DOHH2 (cell line): Measurements from ENCODE around the gene PADI4.

Experiments used
- EZH2phosphoT487 ChIP-seq: fragments of 200-600 bp; sonication (generic); IDR thresholded peaks from 2 replicates; pipeline ENCODE4 v1.6.1; 2017; ENCODE audit warnings: borderline replicate concordance, mild to moderate bottlenecking, antibody characterized with exemption, low read length, moderate library complexity, mixed read lengths
- TF ChIP-seq, protein P1 (sequence below): fragments of 200-600 bp; sonication (generic); IDR thresholded peaks from one replicate; pipeline ENCODE4 v1.5.1; 2014; ENCODE audit warnings: antibody characterized with exemption, mild to moderate bottlenecking, low read depth, low read length; ENCODE audit not compliant: poor library complexity, severe bottlenecking

DNA sequence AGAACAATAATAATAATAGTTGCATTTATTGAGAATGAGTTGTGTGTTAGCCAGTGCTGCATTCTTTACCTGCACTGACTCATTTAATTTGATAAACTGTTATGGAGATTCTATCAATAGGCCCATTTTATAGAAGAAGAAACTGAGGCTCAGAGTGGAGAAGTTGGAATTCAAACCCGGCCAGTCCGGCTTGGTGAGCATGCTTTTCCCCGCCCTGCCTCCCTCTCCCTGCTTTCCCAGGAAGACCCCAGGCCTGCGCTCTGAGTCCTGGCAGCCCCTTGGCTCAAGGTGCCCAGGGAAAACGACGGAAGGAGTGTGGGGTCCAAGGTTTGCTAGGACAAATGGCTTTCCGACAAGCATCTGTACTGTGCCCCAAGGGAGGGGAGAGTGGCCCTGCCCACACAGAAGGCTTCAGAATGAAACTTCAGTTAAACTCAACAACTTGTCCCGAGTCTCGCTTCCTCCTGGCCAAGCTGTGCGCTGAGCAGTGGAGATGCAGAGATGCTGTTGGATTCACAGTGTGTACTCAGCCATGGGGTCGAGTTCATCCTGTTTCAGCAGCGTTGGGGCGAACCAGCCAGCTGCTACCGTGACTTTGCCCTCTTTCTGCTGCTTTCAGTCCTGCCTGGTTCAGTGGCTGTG lies 40.7 kb downstream of the PADI4 start:
- TF ChIP-seq, protein P1, sequence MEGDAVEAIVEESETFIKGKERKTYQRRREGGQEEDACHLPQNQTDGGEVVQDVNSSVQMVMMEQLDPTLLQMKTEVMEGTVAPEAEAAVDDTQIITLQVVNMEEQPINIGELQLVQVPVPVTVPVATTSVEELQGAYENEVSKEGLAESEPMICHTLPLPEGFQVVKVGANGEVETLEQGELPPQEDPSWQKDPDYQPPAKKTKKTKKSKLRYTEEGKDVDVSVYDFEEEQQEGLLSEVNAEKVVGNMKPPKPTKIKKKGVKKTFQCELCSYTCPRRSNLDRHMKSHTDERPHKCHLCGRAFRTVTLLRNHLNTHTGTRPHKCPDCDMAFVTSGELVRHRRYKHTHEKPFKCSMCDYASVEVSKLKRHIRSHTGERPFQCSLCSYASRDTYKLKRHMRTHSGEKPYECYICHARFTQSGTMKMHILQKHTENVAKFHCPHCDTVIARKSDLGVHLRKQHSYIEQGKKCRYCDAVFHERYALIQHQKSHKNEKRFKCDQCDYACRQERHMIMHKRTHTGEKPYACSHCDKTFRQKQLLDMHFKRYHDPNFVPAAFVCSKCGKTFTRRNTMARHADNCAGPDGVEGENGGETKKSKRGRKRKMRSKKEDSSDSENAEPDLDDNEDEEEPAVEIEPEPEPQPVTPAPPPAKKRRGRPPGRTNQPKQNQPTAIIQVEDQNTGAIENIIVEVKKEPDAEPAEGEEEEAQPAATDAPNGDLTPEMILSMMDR: no peak
- TF ChIP-seq EZH2phosphoT487: no peak
